ENCODE data around the gene TCF12.

The TCF12 gene

GRCh38 chr15:57109005-57109404 lies 190.6 kb downstream of the TCF12 start:
- H3K4me1 ChIP-seq (ENCODE audit: insufficient read depth, low read length, severe bottlenecking): peaks cover 27% of the 10 kb centered on the region
- peaks cover 25% of the 10 kb centered on the region for H3K36me3 ChIP-seq (ENCODE audit: insufficient read depth, low read length)
- H3K9ac ChIP-seq (ENCODE audit: low read length): no peak overlapping the region
- H2AFZ ChIP-seq (ENCODE audit: low read length): no peak overlapping the region
- no peaks in the 10 kb centered on the region for H3K9me3 ChIP-seq (ENCODE audit: low read length)
- no peak overlapping the region for H3K4me2 ChIP-seq (ENCODE audit: low read length)
- no peaks in the 10 kb centered on the region for H3K9me2 ChIP-seq (ENCODE audit: low read depth, low read length)
- H3F3A ChIP-seq (ENCODE audit: insufficient read depth, low read length): no peaks in the 10 kb centered on the region
- no peak overlapping the region for H3K27ac ChIP-seq (ENCODE audit: low read depth, low read length, poor library complexity, severe bottlenecking)
- H3K4me3 ChIP-seq (ENCODE audit: low read depth, low read length, poor library complexity, severe bottlenecking): no peak overlapping the region
- H4K20me1 ChIP-seq (ENCODE audit: insufficient read depth, low read length): no peaks in the 10 kb centered on the region
- no peaks in the 10 kb centered on the region for H3K79me2 ChIP-seq (ENCODE audit: insufficient read depth, low read length)
- TF ChIP-seq EZH2 (IDR thresholded peaks at IDR 0.05; ENCODE audit: borderline replicate concordance, low read length): no peak
- H3K27me3 ChIP-seq (ENCODE audit: insufficient read depth, low read length): no peaks in the 10 kb centered on the region

GRCh38 chr15:57111002-57111401 lies 192.6 kb downstream of the TCF12 start:
- H3K4me3 ChIP-seq (ENCODE audit: low read depth, low read length, poor library complexity, severe bottlenecking): no peak overlapping the region
- peaks cover 12% of the 10 kb centered on the region for H3K36me3 ChIP-seq (ENCODE audit: insufficient read depth, low read length)
- no peaks in the 10 kb centered on the region for H3K9me2 ChIP-seq (ENCODE audit: low read depth, low read length)
- H3F3A ChIP-seq (ENCODE audit: insufficient read depth, low read length): no peaks in the 10 kb centered on the region
- no peaks in the 10 kb centered on the region for H4K20me1 ChIP-seq (ENCODE audit: insufficient read depth, low read length)
- no peaks in the 10 kb centered on the region for H3K79me2 ChIP-seq (ENCODE audit: insufficient read depth, low read length)
- TF ChIP-seq CTCF (IDR thresholded peaks at IDR 0.05; ENCODE audit: low read length): no peak
- no peak for TF ChIP-seq EZH2 (IDR thresholded peaks at IDR 0.05; ENCODE audit: borderline replicate concordance, low read length)
- no peak overlapping the region for H3K9ac ChIP-seq (ENCODE audit: low read length)
- peaks cover 30% of the 10 kb centered on the region for H3K4me1 ChIP-seq (ENCODE audit: insufficient read depth, low read length, severe bottlenecking)
- H3K4me2 ChIP-seq (ENCODE audit: low read length): no peak overlapping the region
- H3K27ac ChIP-seq (ENCODE audit: low read depth, low read length, poor library complexity, severe bottlenecking): no peak overlapping the region
- no peaks in the 10 kb centered on the region for H3K27me3 ChIP-seq (ENCODE audit: insufficient read depth, low read length)
- no peak overlapping the region for H2AFZ ChIP-seq (ENCODE audit: low read length)
- H3K9me3 ChIP-seq (ENCODE audit: low read length): no peaks in the 10 kb centered on the region

GRCh38 chr15:57112178-57112577 lies 193.7 kb downstream of the TCF12 start:
- H3K79me2 ChIP-seq (ENCODE audit: insufficient read depth, low read length): no peaks in the 10 kb centered on the region
- H3K9ac ChIP-seq (ENCODE audit: low read length): no peak overlapping the region
- H4K20me1 ChIP-seq (ENCODE audit: insufficient read depth, low read length): no peaks in the 10 kb centered on the region
- H3K4me1 ChIP-seq (ENCODE audit: insufficient read depth, low read length, severe bottlenecking): peaks cover 30% of the 10 kb centered on the region
- H3K9me2 ChIP-seq (ENCODE audit: low read depth, low read length): no peaks in the 10 kb centered on the region
- no peaks in the 10 kb centered on the region for H3K27me3 ChIP-seq (ENCODE audit: insufficient read depth, low read length)
- H2AFZ ChIP-seq (ENCODE audit: low read length): no peak overlapping the region
- no peak overlapping the region for H3K4me2 ChIP-seq (ENCODE audit: low read length)
- no peaks in the 10 kb centered on the region for H3K9me3 ChIP-seq (ENCODE audit: low read length)
- H3F3A ChIP-seq (ENCODE audit: insufficient read depth, low read length): no peaks in the 10 kb centered on the region
- no peak overlapping the region for H3K27ac ChIP-seq (ENCODE audit: low read depth, low read length, poor library complexity, severe bottlenecking)
- H3K4me3 ChIP-seq (ENCODE audit: low read depth, low read length, poor library complexity, severe bottlenecking): no peak overlapping the region
- no peak for TF ChIP-seq CTCF (IDR thresholded peaks at IDR 0.05; ENCODE audit: low read length)
- no peak for TF ChIP-seq EZH2 (IDR thresholded peaks at IDR 0.05; ENCODE audit: borderline replicate concordance, low read length)
- H3K36me3 ChIP-seq (ENCODE audit: insufficient read depth, low read length): peaks cover 2% of the 10 kb centered on the region

- TF ChIP-seq CTCF (IDR thresholded peaks at IDR 0.05; ENCODE audit: low read length) (no peak), EZH2 (IDR thresholded peaks at IDR 0.05; ENCODE audit: borderline replicate concordance, low read length) (no peak)
- no peak overlapping the region for H3K27ac ChIP-seq (ENCODE audit: low read depth, low read length, poor library complexity, severe bottlenecking)
- no peak overlapping the region for H3K9ac ChIP-seq (ENCODE audit: low read length)
- peaks cover 34% of the 10 kb centered on the region for H3K4me1 ChIP-seq (ENCODE audit: insufficient read depth, low read length, severe bottlenecking)
- H3K4me2 ChIP-seq (ENCODE audit: low read length): no peak overlapping the region
- H4K20me1 ChIP-seq (ENCODE audit: insufficient read depth, low read length): no peaks in the 10 kb centered on the region
- no peaks in the 10 kb centered on the region for H3K36me3 ChIP-seq (ENCODE audit: insufficient read depth, low read length)
- H3K4me3 ChIP-seq (ENCODE audit: low read depth, low read length, poor library complexity, severe bottlenecking): no peak overlapping the region
- H3K27me3 ChIP-seq (ENCODE audit: insufficient read depth, low read length): no peaks in the 10 kb centered on the region
- no peaks in the 10 kb centered on the region for H3K79me2 ChIP-seq (ENCODE audit: insufficient read depth, low read length)
- H3K9me2 ChIP-seq (ENCODE audit: low read depth, low read length): no peaks in the 10 kb centered on the region
- no peaks in the 10 kb centered on the region for H3F3A ChIP-seq (ENCODE audit: insufficient read depth, low read length)
- no peak overlapping the region for H2AFZ ChIP-seq (ENCODE audit: low read length)
- no peaks in the 10 kb centered on the region for H3K9me3 ChIP-seq (ENCODE audit: low read length)
Measured at GRCh38 chr15:57114070-57114469, 195.6 kb downstream of the TCF12 start.
